ENCODE results near the gene RFX6. TPM values are rescaled to one million over a fixed set of nuclear protein-coding genes. Genes with fewer than 3 reads are reported as not detected.

The RFX6 gene
- total RNA-seq, 1 donor from 2014 or later = 4.0 TPM

DNA sequence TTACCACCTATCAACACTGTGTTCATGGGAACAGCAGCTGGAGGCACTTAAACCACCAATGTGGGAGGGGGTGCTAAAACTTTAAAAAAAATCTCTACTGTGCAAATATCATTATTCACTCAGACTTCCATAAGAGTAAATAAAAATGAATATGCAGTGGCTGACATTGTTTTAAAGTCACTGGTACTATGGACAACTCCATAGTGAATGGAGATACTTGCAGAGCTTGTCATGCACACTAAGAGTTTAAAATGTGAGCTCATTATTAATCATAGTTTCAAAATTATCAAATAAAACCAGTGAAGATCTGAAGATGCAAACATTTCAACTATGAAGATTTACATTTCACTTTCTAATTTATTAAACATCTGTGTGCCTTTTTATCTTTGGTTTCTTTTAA is 54.4 kb downstream of the RFX6 start:
- no peaks in the 10 kb centered on the region for H3K9me3 Mint-ChIP-seq
- peaks cover 62% of the 10 kb centered on the region for H3K4me1 Mint-ChIP-seq
- DNase-seq (ENCODE audit: low spot score in 2 of 2, unreplicated experiment in 2 of 2) = no peak
- no peak overlapping the region for H3K27ac Mint-ChIP-seq
- TF ChIP-seq, protein P1, sequence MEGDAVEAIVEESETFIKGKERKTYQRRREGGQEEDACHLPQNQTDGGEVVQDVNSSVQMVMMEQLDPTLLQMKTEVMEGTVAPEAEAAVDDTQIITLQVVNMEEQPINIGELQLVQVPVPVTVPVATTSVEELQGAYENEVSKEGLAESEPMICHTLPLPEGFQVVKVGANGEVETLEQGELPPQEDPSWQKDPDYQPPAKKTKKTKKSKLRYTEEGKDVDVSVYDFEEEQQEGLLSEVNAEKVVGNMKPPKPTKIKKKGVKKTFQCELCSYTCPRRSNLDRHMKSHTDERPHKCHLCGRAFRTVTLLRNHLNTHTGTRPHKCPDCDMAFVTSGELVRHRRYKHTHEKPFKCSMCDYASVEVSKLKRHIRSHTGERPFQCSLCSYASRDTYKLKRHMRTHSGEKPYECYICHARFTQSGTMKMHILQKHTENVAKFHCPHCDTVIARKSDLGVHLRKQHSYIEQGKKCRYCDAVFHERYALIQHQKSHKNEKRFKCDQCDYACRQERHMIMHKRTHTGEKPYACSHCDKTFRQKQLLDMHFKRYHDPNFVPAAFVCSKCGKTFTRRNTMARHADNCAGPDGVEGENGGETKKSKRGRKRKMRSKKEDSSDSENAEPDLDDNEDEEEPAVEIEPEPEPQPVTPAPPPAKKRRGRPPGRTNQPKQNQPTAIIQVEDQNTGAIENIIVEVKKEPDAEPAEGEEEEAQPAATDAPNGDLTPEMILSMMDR (IDR thresholded peaks at IDR 0.05; ENCODE audit: unreplicated experiment) = no peak
- H3K4me3 Mint-ChIP-seq = no peak overlapping the region
- no peaks in the 10 kb centered on the region for H3K27me3 Mint-ChIP-seq (ENCODE audit: low read depth)
- peaks cover 2% of the 10 kb centered on the region for H3K36me3 Mint-ChIP-seq

DNA sequence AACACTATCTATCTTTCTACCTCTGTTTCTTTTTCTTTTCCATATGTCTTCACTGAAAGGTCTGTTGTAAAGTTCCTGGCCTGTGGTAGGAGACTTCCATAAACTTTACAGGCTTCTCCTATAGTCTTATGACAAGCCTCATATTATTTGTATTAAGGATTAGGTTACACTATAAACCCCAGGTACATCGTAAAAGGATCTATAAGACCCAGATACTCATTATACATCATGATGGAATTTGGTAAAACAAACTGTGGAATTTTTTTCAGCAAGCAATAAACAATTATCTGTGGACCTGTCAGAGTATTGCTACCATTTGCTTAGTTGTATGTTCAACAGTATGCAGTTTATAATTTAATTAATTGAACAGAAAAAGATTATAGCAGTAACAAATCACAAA is 55.5 kb downstream of the RFX6 start:
- no peak overlapping the region for H3K4me3 Mint-ChIP-seq
- peak overlapping the region; percentile 60 for H3K27ac Mint-ChIP-seq
- peaks cover 62% of the 10 kb centered on the region for H3K4me1 Mint-ChIP-seq
- no peaks in the 10 kb centered on the region for H3K9me3 Mint-ChIP-seq
- TF ChIP-seq, protein P1 (IDR thresholded peaks at IDR 0.05; ENCODE audit: unreplicated experiment) = no peak
- H3K36me3 Mint-ChIP-seq = no peaks in the 10 kb centered on the region
- no peaks in the 10 kb centered on the region for H3K27me3 Mint-ChIP-seq (ENCODE audit: low read depth)
- no peak for DNase-seq (ENCODE audit: low spot score in 2 of 2, unreplicated experiment in 2 of 2)

DNA sequence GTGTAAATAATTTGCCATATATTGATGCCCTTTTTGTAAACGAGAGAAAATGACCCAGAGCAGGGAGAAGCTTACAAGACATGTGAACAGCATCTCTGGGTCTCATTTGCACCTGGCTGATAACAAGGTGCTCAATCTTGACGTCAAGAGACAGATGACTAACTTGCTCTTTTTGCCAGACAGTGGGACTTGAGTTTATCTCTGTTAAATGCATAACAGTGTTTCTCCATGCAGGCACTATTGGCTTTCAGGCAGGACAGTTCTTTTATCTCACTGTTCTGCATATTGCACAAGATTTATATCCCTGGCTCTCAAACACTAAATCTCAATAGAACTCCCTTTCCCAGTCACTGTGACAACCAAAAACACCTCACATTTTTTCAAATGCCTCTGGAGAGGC is 56.4 kb downstream of the RFX6 start:
- Mint-ChIP-seq H3K27me3 (ENCODE audit: low read depth) (no peaks in the 10 kb centered on the region), H3K4me1 (peaks cover 57% of the 10 kb centered on the region), H3K27ac (peak overlapping the region; percentile 19), H3K36me3 (no peaks in the 10 kb centered on the region), H3K9me3 (no peaks in the 10 kb centered on the region), H3K4me3 (no peak overlapping the region)
- TF ChIP-seq, protein P1 (IDR thresholded peaks at IDR 0.05; ENCODE audit: unreplicated experiment) = no peak
- no peak for DNase-seq (ENCODE audit: low spot score in 2 of 2, unreplicated experiment in 2 of 2)

DNA sequence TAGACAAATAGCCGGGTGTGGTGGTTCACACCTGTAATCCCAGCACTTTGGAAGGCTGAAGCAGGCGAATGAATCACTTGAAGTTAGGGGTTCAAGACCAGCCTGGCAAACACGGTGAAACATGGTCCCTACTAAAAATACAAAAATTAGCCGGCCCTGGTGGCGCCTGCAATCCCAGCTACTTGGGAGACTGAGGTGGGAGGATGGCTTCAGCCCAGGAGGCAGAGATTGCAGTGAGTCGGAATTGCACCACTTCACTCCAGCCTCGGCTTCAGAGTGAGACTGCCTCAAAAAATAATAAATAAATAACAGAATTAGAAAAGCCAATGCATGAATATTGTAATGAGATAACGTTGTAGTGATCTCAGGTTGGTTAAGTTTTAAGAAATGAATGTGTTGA is 61.3 kb downstream of the RFX6 start:
- no peaks in the 10 kb centered on the region for H3K9me3 Mint-ChIP-seq
- DNase-seq (ENCODE audit: low spot score in 2 of 2, unreplicated experiment in 2 of 2) = no peak
- no peaks in the 10 kb centered on the region for H3K36me3 Mint-ChIP-seq
- peaks cover 29% of the 10 kb centered on the region for H3K4me1 Mint-ChIP-seq
- H3K27ac Mint-ChIP-seq = no peak overlapping the region
- H3K4me3 Mint-ChIP-seq = no peak overlapping the region
- TF ChIP-seq, protein P1 (IDR thresholded peaks at IDR 0.05; ENCODE audit: unreplicated experiment) = no peak
- no peaks in the 10 kb centered on the region for H3K27me3 Mint-ChIP-seq (ENCODE audit: low read depth)

DNA sequence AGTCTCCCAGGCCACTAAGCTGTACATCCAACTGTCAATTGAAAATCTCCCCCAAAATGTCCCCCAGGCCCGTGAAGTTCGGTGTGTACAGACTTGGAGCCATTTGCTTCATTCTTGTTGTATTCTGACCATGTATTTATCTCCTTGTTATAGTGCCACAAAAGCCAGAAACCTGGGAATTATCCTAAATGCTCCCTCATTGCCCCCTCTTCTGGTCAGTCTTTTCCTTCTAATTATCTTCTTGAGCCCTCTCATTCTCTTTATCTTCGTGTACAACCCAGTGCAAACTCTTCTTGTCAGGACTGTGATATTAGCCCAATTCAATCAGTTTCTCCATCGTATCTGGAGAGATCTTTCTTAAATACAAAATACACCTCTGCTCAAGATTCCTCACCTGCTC is 64.7 kb downstream of the RFX6 start:
- Mint-ChIP-seq H3K27ac (no peak overlapping the region), H3K27me3 (ENCODE audit: low read depth) (no peaks in the 10 kb centered on the region), H3K4me1 (peaks cover 28% of the 10 kb centered on the region), H3K9me3 (no peaks in the 10 kb centered on the region), H3K36me3 (no peaks in the 10 kb centered on the region), H3K4me3 (no peak overlapping the region)
- DNase-seq (ENCODE audit: low spot score in 2 of 2, unreplicated experiment in 2 of 2) = no peak
- TF ChIP-seq, protein P1 (IDR thresholded peaks at IDR 0.05; ENCODE audit: unreplicated experiment) = no peak

DNA sequence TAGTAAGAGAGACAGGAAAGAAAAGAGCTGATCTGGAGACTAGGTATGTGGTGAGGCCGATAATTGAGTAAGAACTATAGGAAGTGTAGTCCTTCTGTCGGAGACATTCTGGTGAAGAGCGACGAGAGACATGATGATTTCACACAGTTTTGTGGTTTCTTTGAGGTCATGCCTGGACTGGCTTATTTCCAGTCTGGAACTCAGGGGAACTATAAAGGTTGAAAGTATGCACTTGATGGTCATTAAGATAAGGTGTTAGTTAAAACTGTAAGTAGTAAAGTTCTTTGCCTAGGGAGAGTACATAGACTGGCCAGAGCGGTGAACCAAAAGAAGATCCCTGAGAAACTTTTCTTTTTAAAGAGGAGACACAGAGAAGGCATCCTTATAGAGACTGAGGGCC is 68.8 kb downstream of the RFX6 start:
- no peak overlapping the region for H3K4me3 Mint-ChIP-seq
- H3K27me3 Mint-ChIP-seq (ENCODE audit: low read depth) = no peaks in the 10 kb centered on the region
- TF ChIP-seq, protein P1 (IDR thresholded peaks at IDR 0.05; ENCODE audit: unreplicated experiment) = no peak
- DNase-seq (ENCODE audit: low spot score in 2 of 2, unreplicated experiment in 2 of 2) = no peak
- H3K9me3 Mint-ChIP-seq = no peaks in the 10 kb centered on the region
- peak overlapping the region; percentile 39 for H3K27ac Mint-ChIP-seq
- no peaks in the 10 kb centered on the region for H3K36me3 Mint-ChIP-seq
- peaks cover 38% of the 10 kb centered on the region for H3K4me1 Mint-ChIP-seq

All from mesothelial cell of epicardium (in vitro differentiated cells).